GM12878 (cell line): ENCODE measurements around the gene UNC119B. TPM values are rescaled to one million over a fixed set of nuclear protein-coding genes. Genes with fewer than 3 reads are reported as not detected.
A peak's percentile ranks its signal among the peaks of the same experiment; 100 is the strongest.

Experiments used
- ATAC-seq: fragments of 200-7000 bp; cut with Tn5 transposase; 3 replicates; pipeline ENCODE4 v1.9.1; 2020; ENCODE audit warnings: mild to moderate bottlenecking, moderate library complexity
- BruUV-seq: library from RNA; stranded (reverse); fragments of 400-500 nt; replicated peaks from 2 replicates; lab custom pipeline; 2021; lab: Mats Ljungman, UMichigan
- CTCF ChIA-PET: fragments of 300-600 bp; sonication (Branson Sonifier 250); formaldehyde crosslinking; extraction: SDS; loops from one replicate; lab custom pipeline; 2021; ENCODE audit warnings: inconsistent platforms; lab: Yijun Ruan, JAX
- POLR2A ChIA-PET: fragments of 350-600 bp; formaldehyde crosslinking; extraction: SDS; loops from one replicate; lab custom pipeline; 2021; ENCODE audit warnings: inconsistent platforms; lab: Charles Lee
- RAD21 ChIA-PET: fragments of 300-600 bp; sonication (Branson Sonifier 250); formaldehyde crosslinking; loops from one replicate; lab custom pipeline; 2023; ENCODE audit warnings: antibody characterized with exemption; ENCODE audit not compliant: unreplicated experiment; lab: Charles Lee
- SMC1A ChIA-PET: fragments of 300-600 bp; sonication (Branson Sonifier 250); formaldehyde crosslinking; loops from one replicate; lab custom pipeline; 2023; ENCODE audit not compliant: unreplicated experiment, uncharacterized antibody; lab: Charles Lee
- DNase-seq: peaks from one replicate; pipeline ENCODE4 v3.0.0-alpha.2; 2011; ENCODE audit warnings: low read depth, low spot score
- FAIRE-seq: peaks from 3 replicates; lab custom pipeline; 2011; peaks lifted over from hg19 to GRCh38; lab: Jason Lieb, UNC
- H2AFZ ChIP-seq: 2 replicates; pipeline ENCODE4 v1.6.0; 2011; ENCODE audit warnings: low read depth, low read length, control low read depth; ENCODE audit not compliant: control insufficient read depth
- H3K27ac ChIP-seq: 2 replicates; pipeline ENCODE4 v1.5.1; 2011; ENCODE audit warnings: control low read depth; ENCODE audit not compliant: control insufficient read depth, insufficient read depth
- H3K27me3 ChIP-seq, 2 experiments: replicated peaks in 1 of 2; 2 replicates each; pipeline versions ENCODE4 v1.6.0 to v1.6.1; 2011; ENCODE audit warnings: low read length in 1 of 2; ENCODE audit not compliant: control insufficient read depth in 2 of 2, insufficient read depth in 2 of 2
- H3K36me3 ChIP-seq, 2 experiments: 2 replicates each; pipeline ENCODE4 v1.5.1; 2011; ENCODE audit warnings: low read length in 1 of 2; ENCODE audit not compliant: control insufficient read depth in 2 of 2, insufficient read depth in 2 of 2
- H3K4me1 ChIP-seq: 2 replicates; pipeline ENCODE4 v1.6.1; 2011; ENCODE audit warnings: mild to moderate bottlenecking, low read length, moderate library complexity, mixed read lengths; ENCODE audit not compliant: control insufficient read depth, insufficient read depth
- H3K4me2 ChIP-seq: 2 replicates; pipeline ENCODE4 v1.6.0; 2011; ENCODE audit warnings: control low read depth; ENCODE audit not compliant: control insufficient read depth, insufficient read depth
- H3K4me3 ChIP-seq: fragments of 200-600 bp; sonication (generic); 2 replicates; pipeline ENCODE4 v1.5.1; 2016
- H3K79me2 ChIP-seq: 2 replicates; pipeline ENCODE4 v1.6.0; 2011; ENCODE audit warnings: low read length; ENCODE audit not compliant: control insufficient read depth, insufficient read depth
- H3K9ac ChIP-seq: 2 replicates; pipeline ENCODE4 v1.8.0; 2011; ENCODE audit warnings: low read length, control low read depth, mixed read lengths; ENCODE audit not compliant: control insufficient read depth, insufficient read depth
- H3K9me3 ChIP-seq: replicated peaks from 3 replicates; pipeline ENCODE4 v1.5.1; 2011; ENCODE audit warnings: mild to moderate bottlenecking, low read length; ENCODE audit not compliant: control insufficient read depth, insufficient read depth
- H4K20me1 ChIP-seq: 2 replicates; pipeline ENCODE4 v1.6.0; 2011; ENCODE audit not compliant: control insufficient read depth, insufficient read depth
- ATF7 ChIP-seq: fragments of 450-650 bp; IDR thresholded peaks from 2 replicates; pipeline ENCODE4 v1.6.1; 2016; ENCODE audit warnings: low read depth, mild to moderate bottlenecking
- BACH1 ChIP-seq: fragments of 450-650 bp; IDR thresholded peaks from 2 replicates; pipeline ENCODE4 v1.6.1; 2017; ENCODE audit warnings: mild to moderate bottlenecking, borderline replicate concordance
- EGR1 ChIP-seq, 2 experiments: IDR thresholded peaks; 1 replicate in 1 of 2; 2 replicates in 1 of 2; pipeline ENCODE4 v1.6.1; 2011 to 2012; ENCODE audit warnings: low read depth in 2 of 2, low read length in 2 of 2, borderline replicate concordance in 1 of 2, mild to moderate bottlenecking in 1 of 2, moderate library complexity in 1 of 2
- ESRRA ChIP-seq: IDR thresholded peaks from 2 replicates; pipeline ENCODE4 v1.6.1; 2012; ENCODE audit warnings: mild to moderate bottlenecking, low read length, improper control_type of control experiment
- FOS ChIP-seq: IDR thresholded peaks from 3 replicates; pipeline ENCODE4 v1.6.1; 2011; ENCODE audit warnings: borderline replicate concordance; ENCODE audit not compliant: insufficient read length; ENCODE audit errors: extremely low read depth
- HDAC2 ChIP-seq: fragments of 200-600 bp; sonication (generic); IDR thresholded peaks from 2 replicates; pipeline ENCODE4 v1.6.1; 2017
- MTA3 ChIP-seq: IDR thresholded peaks from 2 replicates; pipeline ENCODE4 v1.6.1; 2012; ENCODE audit warnings: low read length, inconsistent platforms, borderline replicate concordance
- NFIC ChIP-seq: IDR thresholded peaks from 2 replicates; pipeline ENCODE4 v1.6.1; 2012; ENCODE audit warnings: low read depth, mild to moderate bottlenecking, inconsistent platforms, low read length, moderate library complexity
- NR2C1 ChIP-seq: fragments of 450-650 bp; IDR thresholded peaks from 2 replicates; pipeline ENCODE4 v1.6.1; 2017; ENCODE audit warnings: antibody characterized with exemption, mild to moderate bottlenecking, moderate library complexity
- NR2C2 ChIP-seq: IDR thresholded peaks from 2 replicates; pipeline ENCODE4 v1.6.1; 2011; ENCODE audit warnings: borderline replicate concordance, low read depth; ENCODE audit not compliant: control insufficient read depth, insufficient read length
- SREBF2 ChIP-seq: IDR thresholded peaks from 2 replicates; pipeline ENCODE4 v1.6.1; 2012; ENCODE audit warnings: mild to moderate bottlenecking, low read length
- STAT3 ChIP-seq: IDR thresholded peaks from 2 replicates; pipeline ENCODE4 v1.6.1; 2011; ENCODE audit warnings: low read depth, low read length, improper control_type of control experiment
- YBX1 ChIP-seq: fragments of 450-650 bp; IDR thresholded peaks from 2 replicates; pipeline ENCODE4 v1.6.1; 2016; ENCODE audit warnings: antibody characterized with exemption
- WGBS: methylation state at CpG from one replicate; pipeline ENCODE4 v1.1.6; 2016; ENCODE audit warnings: low lambda C conversion rate; ENCODE audit not compliant: insufficient replicate concordance, insufficient coverage; ENCODE audit errors: missing lambda C conversion rate; 5-methylcytosine and 5-hydroxymethylcytosine counted together
- in situ Hi-C: fragments of 300-500 bp; cut with MboI; formaldehyde crosslinking; loops from 9 replicates; pipeline ENCODE4 v1.14.3; 2018; ENCODE audit warnings: mixed read lengths
- intact Hi-C: fragments of 100-400 bp; cut with micrococcal nuclease; formaldehyde crosslinking; loops from one replicate; pipeline ENCODE4 v1.14.2; 2022; ENCODE audit not compliant: unreplicated experiment
- polyA plus RNA-seq, 11 experiments: library from polyadenylated mRNA; depleted of rRNA in 4 of 11; unstranded in 6 of 11; stranded (reverse) in 5 of 11; fragments of >200 nt; fragmentation: Nextera tagmentation in 4 of 11; fragmentation: Illumina TruSeq in 1 of 11; extraction: Ambion mirVana in 4 of 11; extraction: Trizol in 1 of 11; gene quantifications; 1 replicate in 1 of 11; 2 replicates in 10 of 11; pipeline versions ENCODE4 v1.2.1 to v1.2.3, GENCODE V29; 2011 to 2016; ENCODE audit warnings: inconsistent platforms in 2 of 11, missing spikeins in 2 of 11, low read depth in 1 of 11
- total RNA-seq, 4 experiments: library from RNA; depleted of rRNA in 3 of 4; stranded (reverse); fragments of >200 nt in 3 of 4; fragmentation: Illumina TruSeq in 1 of 4; extraction: Trizol in 1 of 4; gene quantifications; 2 replicates each; pipeline versions ENCODE4 v1.2.1 to v1.2.3, GENCODE V29; 2013 to 2021
- TF ChIP-seq, protein P1 (sequence below): IDR thresholded peaks from 2 replicates; pipeline ENCODE4 v1.6.1; 2012; ENCODE audit warnings: mild to moderate bottlenecking, low read depth, low read length
- TF ChIP-seq, protein P2 (sequence below): fragments of 450-650 bp; IDR thresholded peaks from 2 replicates; pipeline ENCODE4 v1.6.1; 2017; ENCODE audit warnings: antibody characterized with exemption, mild to moderate bottlenecking, moderate library complexity

The UNC119B gene
- total and polyA plus RNA-seq, 10 of the 15 experiments (the other 5 are each of a cell fraction or from before 2014, with no cell fraction given), result 4.3 to 31.5 (median 10.5) TPM

- in situ Hi-C loops, result no loop called here
- ATAC-seq, result no peak
- Histone ChIP-seq H3K4me2 (peak overlapping the region; percentile 70), H3K79me2 (peaks cover 68% of the 10 kb centered on the region), H3K27me3 (no peaks in the 10 kb centered on the region), H3K9me3 (peaks cover 2% of the 10 kb centered on the region; the same call in 1 of the 3 replicates), H4K20me1 (no peaks in the 10 kb centered on the region; the same call in 1 of the 2 replicates), H3K4me1 (peaks cover 10% of the 10 kb centered on the region), H3K36me3 (peaks cover 5 to 18% of the 10 kb centered on the region in 2 experiments), H2AFZ (no peak overlapping the region), H3K27ac (no peak overlapping the region), H3K9ac (peak overlapping the region; percentile 86), H3K4me3 (peak overlapping the region; percentile 97)
- no peak for FAIRE-seq
- DNase-seq, result no peak
- ChIA-PET CTCF (interaction anchor here (0.7 to 24.8 kb wide), 11 partner anchors 10 to 369 kb away, joined by 3 to 454 read pairs (median 6); partner anchors contain the start of gene CABP1), SMC1A (interaction anchor here (0.8 to 11.7 kb wide), 9 partner anchors 9 to 282 kb away, joined by 3 to 167 read pairs (median 4); partner anchors contain the start of genes ACADS and UNC119B), POLR2A (interaction anchor here (0.5 to 4.8 kb wide), 9 partner anchors 10 to 293 kb away, joined by 3 to 38 read pairs (median 7); partner anchors contain the start of gene POP5), RAD21 (interaction anchor here (1.0 to 8.9 kb wide), 11 partner anchors 9 to 282 kb away, joined by 3 to 144 read pairs (median 5); partner anchors contain the start of genes POP5 and UNC119B)
- intact Hi-C loops, result loop anchor here (2.0 to 5.0 kb wide), 2 partner anchors 163 to 281 kb away; no protein-coding TSS in a partner anchor
- 90% methylated on average over 6 of the region's 6 CpGs for WGBS
- BruUV-seq, result no TSS peak
- TF ChIP-seq BACH1 (no peak), NFIC (no peak), SREBF2 (no peak), ESRRA (no peak), EGR1 (IDR thresholded peaks at IDR 0.05; ENCODE audit: borderline replicate concordance in 1 of 2, low read depth in 2 of 2, low read length in 2 of 2) (no peak), MTA3 (no peak), NR2C2 (no peak), NR2C1 (no peak), FOS (no peak), HDAC2 (no peak), ATF7 (no peak), YBX1 (no peak), STAT3 (no peak)
- TF ChIP-seq, protein P1, sequence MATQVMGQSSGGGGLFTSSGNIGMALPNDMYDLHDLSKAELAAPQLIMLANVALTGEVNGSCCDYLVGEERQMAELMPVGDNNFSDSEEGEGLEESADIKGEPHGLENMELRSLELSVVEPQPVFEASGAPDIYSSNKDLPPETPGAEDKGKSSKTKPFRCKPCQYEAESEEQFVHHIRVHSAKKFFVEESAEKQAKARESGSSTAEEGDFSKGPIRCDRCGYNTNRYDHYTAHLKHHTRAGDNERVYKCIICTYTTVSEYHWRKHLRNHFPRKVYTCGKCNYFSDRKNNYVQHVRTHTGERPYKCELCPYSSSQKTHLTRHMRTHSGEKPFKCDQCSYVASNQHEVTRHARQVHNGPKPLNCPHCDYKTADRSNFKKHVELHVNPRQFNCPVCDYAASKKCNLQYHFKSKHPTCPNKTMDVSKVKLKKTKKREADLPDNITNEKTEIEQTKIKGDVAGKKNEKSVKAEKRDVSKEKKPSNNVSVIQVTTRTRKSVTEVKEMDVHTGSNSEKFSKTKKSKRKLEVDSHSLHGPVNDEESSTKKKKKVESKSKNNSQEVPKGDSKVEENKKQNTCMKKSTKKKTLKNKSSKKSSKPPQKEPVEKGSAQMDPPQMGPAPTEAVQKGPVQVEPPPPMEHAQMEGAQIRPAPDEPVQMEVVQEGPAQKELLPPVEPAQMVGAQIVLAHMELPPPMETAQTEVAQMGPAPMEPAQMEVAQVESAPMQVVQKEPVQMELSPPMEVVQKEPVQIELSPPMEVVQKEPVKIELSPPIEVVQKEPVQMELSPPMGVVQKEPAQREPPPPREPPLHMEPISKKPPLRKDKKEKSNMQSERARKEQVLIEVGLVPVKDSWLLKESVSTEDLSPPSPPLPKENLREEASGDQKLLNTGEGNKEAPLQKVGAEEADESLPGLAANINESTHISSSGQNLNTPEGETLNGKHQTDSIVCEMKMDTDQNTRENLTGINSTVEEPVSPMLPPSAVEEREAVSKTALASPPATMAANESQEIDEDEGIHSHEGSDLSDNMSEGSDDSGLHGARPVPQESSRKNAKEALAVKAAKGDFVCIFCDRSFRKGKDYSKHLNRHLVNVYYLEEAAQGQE, result no peak
- TF ChIP-seq, protein P2, sequence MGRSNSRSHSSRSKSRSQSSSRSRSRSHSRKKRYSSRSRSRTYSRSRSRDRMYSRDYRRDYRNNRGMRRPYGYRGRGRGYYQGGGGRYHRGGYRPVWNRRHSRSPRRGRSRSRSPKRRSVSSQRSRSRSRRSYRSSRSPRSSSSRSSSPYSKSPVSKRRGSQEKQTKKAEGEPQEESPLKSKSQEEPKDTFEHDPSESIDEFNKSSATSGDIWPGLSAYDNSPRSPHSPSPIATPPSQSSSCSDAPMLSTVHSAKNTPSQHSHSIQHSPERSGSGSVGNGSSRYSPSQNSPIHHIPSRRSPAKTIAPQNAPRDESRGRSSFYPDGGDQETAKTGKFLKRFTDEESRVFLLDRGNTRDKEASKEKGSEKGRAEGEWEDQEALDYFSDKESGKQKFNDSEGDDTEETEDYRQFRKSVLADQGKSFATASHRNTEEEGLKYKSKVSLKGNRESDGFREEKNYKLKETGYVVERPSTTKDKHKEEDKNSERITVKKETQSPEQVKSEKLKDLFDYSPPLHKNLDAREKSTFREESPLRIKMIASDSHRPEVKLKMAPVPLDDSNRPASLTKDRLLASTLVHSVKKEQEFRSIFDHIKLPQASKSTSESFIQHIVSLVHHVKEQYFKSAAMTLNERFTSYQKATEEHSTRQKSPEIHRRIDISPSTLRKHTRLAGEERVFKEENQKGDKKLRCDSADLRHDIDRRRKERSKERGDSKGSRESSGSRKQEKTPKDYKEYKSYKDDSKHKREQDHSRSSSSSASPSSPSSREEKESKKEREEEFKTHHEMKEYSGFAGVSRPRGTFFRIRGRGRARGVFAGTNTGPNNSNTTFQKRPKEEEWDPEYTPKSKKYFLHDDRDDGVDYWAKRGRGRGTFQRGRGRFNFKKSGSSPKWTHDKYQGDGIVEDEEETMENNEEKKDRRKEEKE, result no peak
Observed at GRCh38 chr12:120689397-120690082, 20.7 kb upstream of the UNC119B start.
